GM19463 (cell line): Measurements from ENCODE around the gene GPD2.
"Not testable (repeated sequence)": the region's sequence is repeated elsewhere in the genome, so short reads cannot be mapped to it uniquely, and the experiment has no call there.

Experiments
- ATAC-seq: cut with Tn5 transposase; IDR thresholded peaks from one replicate; pipeline ENCODE4 v1.9.1; 2021; ENCODE audit warnings: mild to moderate bottlenecking, moderate library complexity; ENCODE audit not compliant: unreplicated experiment

The GPD2 gene

DNA sequence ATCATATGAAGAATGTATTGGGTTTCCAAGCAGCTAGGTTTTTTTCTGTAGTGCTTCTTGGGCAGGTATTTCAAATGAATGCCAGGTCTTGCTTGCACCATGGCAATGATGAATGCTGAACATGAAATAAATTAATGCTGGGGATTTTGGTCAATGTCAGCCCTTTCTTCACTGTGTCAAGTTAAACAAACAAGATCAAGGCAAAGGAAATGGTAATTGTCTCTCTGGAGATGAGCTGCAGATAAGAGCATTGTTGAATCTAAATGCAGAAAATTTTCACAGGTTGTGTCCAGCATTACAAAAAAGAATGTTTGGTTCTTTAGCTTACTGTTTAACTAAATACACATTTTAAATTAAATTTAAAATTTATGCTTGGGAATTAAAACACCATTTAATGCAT lies 144.3 kb downstream of the GPD2 start:
- ATAC-seq, result no peak

DNA sequence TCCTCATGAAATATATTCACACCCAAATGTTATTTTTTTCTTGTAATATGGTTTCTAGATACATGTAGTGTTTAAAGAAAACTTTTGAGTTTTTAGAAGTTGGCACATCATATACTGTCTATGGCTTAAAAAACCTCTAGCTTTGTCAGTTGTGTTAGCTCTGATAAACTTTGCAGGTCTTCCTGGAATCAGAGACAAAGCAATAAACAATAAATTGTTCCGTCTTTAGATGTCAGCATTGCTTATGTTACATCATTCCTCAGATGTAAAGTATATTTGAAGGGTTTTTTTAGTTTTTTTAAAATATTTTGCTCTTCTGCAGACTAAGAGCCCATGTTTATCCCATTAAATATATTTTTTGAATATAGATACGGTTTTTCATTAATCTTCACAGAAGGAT lies 145.1 kb downstream of the GPD2 start:
- no peak for ATAC-seq

DNA sequence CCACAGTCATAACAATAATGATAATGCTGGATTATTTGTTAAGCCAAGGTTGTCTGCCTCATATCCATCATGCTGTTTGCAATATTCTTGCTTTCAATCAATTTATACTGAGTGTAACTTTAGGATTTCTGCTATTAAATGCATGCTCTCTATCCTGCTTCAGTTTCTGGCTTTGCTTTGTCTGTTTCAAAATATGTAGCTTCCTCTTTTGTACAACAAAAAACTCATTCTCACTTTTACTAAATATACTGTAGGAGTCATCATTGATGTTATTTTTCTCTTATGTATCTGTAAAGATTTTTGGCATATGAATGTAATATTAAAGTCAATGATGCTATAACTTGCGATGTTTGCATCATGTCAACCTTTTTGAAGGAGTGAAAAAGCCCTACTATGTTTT lies 149.3 kb downstream of the GPD2 start:
- ATAC-seq, result no peak

DNA sequence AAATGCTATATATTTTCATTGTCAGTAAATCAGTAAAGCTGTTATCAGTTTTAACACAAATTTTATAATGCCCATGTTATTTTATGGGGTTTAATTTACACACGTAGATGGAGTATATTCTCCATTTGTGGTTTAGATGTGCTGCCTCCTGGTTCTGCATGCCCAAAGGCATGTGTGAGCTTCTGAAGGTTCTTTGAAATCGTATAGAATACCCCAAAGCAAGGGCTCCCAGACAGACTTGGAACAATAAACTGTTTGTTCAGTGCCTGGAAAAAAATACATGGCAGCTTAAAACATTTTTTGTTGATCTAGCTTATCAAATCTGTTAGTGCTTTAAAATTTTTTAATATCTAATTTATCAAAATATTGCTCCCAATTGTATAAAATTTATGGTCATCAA lies 150.4 kb downstream of the GPD2 start:
- ATAC-seq, result no peak

DNA sequence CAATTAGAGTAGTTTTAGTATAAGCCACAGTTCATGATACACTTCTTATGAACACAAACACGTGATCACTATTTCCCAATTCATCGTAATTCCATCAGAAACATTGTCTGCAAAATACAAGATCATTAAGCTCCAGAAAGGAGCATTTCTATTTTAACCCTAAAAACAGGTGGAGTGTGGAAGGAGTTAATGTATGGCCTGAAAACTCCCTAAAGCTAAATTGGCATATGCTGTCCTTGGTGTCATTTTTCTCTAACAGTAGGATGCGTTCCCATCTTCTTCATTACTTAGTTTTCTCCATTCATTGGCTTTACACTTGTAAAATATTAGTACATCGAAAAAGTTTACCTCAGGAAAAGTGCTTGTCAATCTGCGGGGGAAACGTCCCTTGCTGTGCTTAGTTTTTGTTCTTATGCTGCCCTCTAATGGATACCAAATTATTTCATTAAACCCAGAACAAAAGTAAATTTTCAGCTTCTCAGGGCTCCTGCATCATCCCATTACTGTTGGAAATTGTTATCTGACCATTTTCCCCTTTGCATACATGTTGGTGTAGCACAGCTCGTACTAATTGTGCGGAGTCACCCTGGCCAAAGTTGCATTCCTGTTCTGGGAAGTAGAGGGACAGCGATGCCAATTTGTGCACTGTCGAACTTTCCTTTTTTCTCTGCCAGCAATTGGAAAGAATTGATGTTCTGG lies 153.4 kb downstream of the GPD2 start:
- peak; percentile 63 for ATAC-seq

DNA sequence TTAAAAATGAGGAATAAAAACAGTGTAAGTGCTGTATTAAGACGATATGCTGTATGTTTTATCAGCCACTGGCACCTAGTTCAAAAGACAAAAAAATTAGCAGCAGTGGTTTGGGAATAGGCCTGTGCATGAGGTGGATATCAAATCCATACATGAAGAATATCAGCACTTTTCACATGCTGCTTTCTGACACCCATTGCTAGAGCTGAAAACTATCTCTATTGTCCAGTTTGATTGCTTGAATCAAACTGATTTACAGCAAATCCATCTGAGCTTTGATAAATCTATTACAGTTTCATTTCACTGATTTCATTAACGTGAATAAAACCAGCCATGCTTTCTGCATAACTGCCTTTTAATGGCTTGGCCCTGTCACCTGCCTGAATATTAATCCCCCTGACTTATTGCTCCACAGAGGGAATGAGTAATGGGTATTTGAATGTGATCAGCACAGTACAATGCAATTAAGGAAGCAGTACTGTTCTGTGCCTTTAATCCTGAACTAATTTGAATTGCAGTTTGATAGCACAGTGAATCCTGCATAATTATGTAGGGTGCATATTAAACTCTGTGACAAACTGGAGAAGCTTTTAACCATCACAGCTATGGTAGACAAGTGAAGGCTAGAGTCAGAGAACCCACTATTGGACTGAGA lies 154.0 kb downstream of the GPD2 start:
- ATAC-seq, result no peak

DNA sequence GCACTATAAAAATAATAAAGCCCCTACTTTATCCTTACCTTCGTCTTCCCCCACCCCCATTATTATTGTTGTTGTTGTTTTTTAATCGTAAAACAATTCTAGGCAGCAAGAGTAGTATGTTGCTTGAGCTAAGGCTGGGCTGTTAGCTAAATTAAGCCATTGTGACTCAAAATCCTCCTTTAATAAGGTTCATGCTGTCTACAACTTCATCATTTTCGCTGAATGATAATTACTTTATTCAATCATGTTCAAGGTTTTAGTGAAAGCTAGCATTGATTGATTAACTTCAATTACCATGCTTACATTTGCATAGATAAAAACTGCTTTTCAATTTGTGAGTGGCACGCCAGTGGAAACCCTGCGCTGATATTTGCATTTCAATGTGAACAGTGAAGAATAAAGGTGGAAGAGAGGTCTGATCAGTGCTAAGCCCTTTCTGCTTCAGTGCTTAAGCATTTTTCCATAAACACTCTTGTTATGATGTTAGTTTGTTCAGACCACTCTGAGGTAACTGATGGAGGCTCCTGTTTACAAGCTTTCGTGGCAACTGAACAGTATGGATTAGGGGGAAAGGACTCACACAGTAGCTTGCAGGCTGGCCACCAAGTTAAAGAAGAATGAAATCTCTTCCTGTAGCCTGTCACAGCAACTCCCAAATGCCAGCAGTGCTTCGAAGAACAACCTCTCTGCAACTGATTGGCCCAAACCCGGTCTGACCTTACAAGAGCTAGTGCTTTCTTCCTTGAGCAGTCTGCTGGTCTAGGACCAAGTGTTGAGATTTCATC lies 156.8 kb downstream of the GPD2 start:
- no peak for ATAC-seq

DNA sequence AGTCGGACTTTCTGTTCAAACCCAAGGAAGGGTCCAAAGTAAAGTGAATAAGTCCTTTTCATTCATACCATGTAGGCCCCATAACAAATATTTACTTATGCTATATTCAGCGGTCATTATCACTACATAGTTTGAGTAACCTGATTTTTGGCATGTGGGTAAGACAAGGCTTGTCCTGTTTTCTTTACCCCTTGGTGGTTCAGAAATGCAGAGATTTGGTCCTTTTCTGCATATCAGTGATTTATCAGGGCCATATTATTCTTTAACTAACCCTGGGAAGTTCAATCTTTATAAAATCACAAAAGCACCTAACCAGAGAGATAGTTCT lies 157.4 kb downstream of the GPD2 start:
- ATAC-seq, result no peak

DNA sequence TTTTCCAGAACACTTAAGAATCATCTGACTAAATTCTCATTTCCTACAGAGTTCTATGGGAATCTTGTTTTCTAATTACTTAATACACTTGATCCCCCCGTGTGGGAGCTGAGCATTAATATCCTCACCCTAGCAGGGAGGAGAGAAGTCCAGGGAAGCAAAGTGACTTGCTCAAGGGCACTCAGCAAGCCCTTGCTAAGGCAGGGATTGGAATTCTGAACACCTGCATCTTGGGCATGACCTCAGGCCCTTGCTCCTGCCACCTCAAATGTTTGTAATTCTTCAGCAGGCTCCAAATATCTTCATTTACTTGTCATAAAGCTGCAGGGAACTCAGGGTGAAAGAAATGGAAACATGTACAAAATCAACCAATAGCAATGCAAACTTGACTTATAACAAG lies 162.4 kb downstream of the GPD2 start:
- no peak for ATAC-seq

DNA sequence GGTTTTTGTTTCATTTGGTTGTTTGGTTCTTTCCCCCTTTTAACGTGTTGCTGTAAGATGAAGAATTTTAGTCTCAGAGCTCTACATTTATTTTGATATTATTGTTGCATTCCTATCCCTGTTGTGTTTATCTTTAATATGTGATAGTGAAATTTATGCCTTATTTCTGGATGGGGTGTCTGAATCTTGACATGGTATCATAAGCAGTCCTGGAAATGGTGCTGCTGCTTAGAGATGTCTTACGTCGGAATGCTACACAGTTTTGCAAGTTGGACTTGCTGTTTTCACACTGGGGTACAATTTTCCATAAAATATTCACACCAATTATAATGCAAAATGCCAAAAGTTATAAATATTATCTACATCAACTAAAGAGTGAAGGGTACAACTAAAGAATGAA lies 164.0 kb downstream of the GPD2 start:
- ATAC-seq, result no peak

DNA sequence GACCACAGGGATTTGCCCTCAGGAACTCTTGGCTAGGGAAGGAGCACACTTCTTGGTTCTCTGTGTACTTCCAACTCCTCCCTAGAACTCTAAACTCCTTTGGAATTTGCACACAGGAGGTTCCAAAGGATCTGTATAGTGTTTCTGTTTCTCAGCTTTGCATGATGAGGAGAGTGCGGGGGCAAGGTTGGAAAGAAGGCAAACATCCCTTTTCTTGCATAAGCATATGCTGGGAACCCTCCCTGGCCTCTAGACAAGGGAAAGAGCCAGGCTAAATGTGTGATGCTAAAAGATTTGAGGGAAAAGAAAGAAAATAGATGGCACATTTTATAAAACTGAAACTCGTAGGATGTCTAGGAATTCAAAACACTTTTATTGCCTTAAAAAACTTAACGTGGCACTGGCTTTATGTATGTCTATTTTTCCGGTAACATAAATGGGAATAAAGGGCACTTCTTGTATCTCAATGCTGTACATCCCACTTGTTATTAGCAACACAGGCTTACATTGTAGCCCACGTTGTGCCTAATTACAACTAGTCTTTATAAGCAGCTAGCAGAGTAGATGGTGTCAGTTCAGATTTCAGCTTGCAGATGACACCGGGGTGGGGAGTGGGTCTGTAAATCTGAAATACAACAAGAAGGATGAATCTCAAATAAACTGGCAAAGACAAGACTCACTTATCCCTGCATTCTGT lies 165.8 kb downstream of the GPD2 start:
- no peak for ATAC-seq

DNA sequence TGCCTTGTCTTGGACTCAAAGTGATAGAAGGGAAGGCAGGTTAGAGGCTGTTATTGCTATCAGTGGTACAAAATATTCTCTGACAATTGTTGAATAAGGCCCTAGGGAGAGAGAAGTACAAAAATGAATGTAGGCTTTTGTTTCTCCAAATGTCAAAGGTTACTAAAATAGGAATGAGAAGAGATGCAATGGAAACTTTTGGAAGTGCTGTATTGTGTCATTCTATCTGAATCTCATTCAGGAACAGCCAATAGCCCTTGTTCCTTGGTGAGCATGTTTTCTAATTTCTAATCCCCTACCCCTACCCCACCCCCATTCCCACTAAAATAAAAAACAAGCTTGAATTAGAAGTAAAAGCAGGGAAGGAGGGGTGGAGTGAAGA lies 166.4 kb downstream of the GPD2 start:
- ATAC-seq, result no peak

DNA sequence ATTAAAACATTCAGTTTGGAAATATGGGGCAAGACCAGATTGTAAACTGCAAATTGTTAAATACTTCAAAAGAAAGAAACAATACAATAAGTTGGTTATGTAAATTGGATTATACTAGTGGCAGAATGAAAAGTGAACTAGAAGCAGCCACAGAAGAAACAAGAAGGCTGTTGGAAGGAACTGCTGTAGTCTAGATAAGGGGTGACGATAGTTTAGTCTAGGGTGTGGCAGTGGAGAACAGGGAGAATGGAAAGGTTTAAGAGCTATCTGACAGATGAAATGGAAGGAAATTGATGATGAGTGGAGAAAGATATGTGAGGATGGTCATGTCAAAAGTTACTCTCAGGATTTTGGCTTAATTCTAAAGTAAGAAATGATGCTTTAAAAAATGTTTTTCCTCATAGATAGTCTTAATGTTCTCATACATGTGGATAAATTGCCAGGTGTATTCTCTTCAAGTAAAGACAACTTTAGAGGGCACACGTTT lies 179.7 kb downstream of the GPD2 start:
- no peak for ATAC-seq

DNA sequence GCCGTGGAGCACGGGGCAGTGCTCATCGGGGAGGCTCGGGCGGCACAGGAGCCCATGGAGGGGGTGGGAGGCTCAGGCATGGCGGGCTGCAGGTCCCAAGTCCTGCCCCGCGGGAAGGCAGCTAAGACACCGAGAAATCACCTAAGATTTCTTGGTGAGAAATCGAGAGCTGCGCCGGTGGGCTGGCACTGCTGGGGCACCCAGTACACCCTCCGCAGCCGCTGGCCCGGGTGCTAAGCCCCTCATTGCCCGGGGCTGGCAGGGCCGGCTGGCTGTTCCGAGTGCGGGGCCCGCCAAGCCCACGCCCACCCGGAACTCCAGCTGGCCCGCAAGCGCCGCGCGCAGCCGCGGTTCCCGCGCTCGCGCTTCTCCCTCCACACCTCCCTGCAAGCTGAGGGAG lies 181.9 kb downstream of the GPD2 start:
- ATAC-seq, result not testable (repeated sequence)

DNA sequence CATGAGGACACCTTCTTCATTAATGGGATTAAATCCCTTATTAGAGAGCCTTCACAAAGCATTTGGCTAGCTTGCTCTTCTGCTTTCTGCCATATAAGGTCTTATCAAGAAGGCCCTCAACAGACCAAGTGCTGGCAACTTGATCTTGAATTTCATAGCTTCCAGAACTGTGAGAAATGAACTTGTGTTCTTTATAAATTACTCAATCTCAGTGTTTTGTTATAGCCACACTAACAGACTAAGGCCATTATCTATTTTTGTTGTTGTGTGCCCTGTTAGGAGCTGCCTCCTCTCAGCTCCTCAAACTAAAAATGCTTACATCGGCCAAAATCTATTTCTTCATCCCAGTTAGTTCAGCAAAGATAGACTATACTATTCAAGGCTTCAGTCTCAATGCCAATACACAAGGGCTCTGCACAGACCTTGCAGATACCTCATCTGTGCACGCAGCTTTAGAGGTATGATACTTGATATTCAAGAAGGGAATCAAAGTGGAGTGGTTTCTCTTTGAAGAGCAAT lies 182.9 kb downstream of the GPD2 start:
- no peak for ATAC-seq

DNA sequence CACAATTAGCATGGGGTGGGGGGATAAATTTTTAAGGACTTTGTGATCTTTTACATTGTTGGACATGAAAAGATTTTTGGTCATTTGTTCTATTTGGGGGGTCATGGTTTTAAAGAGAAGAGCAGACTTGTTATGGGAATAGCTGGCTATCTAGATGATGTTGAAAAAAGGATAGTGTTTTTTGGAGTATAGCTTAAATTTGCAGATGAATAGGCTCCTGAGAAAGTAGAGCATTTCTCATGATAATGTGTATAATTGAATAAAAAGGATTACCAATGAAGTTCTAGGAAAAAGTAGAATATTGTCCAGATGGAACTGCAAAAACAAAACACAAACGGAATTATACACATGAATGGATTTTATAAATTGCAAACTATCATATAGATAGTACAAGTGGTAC lies 186.3 kb downstream of the GPD2 start:
- no peak for ATAC-seq

DNA sequence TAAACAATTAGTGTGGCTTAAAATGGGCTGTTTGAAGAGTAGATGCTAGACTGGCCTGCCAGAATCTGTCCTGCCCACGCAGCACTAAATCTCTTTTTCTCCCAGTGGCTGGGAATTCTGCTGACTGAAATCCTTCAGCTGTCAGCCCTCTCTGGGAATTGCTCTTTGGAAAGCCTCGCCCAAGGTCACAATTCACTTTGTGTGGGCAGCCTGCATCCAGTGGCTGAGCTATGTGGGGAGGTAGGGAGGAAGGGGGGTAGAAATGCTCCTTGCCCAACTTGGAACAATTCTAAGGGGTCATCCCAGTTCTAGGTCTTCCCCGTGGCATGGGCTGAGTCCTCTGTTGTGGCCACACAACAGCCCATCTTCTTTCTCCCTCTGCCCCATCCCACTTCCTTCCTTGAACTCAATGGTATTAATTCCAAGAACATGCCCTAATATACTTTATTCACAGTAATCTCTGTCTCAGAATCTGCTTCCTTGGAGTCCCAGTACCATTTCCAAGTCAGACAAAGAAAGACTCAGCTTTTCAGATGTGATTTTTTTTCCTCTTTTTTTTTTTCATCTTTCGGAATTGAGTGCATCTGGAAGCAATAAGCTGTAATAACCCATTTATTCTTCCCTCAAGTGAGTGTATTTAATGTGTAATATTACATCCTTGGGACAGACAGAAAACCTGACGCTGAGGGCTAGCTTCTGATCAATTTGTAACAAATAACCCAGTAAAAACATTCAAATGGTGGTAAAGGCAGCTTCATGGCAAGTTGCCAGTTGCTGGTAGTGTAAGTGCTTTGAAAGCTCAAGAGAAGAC lies 189.4 kb downstream of the GPD2 start:
- no peak for ATAC-seq

DNA sequence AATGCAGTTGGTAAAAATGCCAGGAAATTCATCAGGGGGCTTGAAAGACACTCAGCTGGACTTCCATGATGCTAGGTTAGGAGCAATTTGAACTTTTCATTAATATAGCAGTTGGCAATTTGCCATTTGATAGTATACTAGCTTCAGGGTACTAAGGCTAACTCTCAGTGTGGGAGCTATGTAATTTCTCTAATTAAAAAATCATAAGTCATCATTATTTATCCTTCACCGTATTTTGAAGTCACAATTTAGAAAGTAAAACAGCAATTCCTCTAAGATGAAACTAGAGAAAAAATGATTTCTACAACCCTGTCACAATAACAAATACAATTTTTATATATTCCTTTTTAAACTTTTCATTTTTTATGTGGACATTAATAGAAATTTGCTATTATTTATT lies 190.8 kb downstream of the GPD2 start:
- ATAC-seq, result no peak

DNA sequence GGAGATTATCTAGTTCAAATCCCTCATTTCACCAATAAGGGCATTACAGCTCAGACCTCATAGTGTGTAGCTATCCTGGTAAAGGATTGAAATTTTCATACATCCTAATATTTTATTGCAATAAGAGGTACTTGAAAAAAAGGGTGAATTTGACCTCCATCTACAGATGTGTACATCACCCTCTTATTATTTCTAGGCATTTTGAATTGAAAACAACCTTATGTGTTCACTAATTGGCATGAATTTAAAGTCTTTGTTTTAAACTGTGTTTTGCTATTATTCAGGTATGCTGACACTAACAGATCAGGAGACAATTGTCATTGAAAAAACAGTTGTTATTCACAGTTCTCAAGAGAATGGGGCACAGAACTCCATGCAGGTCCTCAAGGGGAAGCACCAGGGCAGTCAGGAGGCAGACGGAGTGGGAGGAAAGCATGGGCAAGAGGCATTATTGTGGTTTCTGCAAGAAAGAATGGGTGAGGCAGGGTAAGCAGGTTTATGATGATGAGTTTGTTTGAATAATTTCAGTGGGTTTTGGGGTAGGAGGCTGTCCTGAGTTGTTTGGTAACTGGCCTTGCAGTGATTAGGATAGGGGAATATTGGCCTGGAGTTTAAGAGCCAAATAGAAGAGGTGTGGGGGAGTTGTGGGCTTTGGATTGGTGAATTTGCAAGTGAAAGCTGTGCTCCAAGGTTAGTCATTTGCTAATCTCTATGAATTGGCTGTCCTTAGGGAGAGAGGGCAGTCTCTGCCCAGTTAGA lies 194.6 kb downstream of the GPD2 start:
- ATAC-seq, result no peak

DNA sequence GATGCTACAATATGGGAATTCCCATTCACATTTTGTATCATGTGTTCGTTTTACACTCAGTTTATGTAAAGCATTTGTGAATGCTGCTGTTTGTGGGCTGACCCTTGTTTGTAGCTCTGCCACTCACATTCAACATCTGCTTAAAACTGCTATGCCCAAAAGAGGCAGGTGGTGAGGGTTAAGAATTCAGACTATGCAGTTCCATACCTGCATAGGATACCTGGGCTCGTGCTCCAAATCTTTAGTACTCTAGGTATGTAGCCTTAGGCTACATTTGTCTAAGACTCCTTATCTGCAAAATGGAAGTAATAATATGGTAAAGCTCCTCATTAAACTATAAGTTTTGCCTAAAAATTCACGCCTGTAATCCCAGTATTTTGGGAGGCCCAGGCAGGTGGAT lies 199.5 kb downstream of the GPD2 start:
- ATAC-seq, result no peak
